ENCODE measurements around the gene NAA60.

Gene NAA60

DNA sequence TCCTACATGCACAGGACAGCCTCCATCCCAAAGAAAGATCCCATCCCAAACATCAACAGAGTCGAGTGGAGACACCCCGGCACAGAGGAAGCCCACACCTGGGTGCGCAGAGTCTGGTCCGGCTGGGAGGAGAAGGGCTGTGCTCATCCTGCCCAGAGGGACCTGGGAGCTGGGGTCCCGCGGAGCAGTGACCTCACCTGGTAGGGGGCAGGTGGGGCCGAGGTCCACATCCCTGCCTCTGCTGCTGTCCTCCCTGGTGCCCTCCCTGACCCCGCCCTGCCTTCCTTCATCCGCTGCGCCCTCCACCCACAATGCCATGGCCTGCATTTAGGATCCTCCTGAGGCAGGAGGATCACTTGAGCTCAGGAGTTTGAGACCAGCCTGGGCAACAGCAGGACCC, 48.9 kb downstream of the NAA60 start:
- TF ChIP-seq POLR2AphosphoS5 (IDR thresholded peaks at IDR 0.05; ENCODE audit: low read depth, low read length), result no peak

DNA sequence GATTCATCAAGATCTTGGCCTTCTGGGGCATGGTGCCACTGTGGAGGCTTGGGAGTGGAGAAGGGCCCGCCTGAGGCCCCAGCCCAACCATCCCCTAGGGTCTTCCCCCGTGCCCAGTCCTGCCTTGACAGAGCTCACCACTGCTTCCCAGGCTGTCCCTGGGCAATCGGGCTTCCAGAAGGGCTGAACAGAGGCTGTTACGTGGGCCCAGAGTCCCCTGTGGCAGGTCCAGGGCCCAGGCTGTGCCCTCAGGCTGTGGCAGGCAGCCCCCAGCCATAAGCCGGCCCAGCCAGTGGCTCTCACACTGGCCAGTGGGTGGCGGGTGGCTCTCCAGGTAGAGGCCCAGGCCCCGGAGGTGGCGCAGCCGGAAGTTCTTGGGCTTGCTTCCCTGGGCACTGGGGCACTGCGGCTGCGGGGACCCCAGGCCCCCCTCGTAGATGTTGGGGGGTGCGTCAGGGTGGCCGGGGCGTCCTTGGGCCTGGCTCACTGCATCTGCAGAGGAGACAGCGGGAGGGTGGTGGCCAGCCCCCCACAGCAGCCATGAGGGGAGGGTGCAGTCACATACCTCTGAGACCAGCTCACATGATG, 51.0 kb downstream of the NAA60 start:
- TF ChIP-seq, protein P1, sequence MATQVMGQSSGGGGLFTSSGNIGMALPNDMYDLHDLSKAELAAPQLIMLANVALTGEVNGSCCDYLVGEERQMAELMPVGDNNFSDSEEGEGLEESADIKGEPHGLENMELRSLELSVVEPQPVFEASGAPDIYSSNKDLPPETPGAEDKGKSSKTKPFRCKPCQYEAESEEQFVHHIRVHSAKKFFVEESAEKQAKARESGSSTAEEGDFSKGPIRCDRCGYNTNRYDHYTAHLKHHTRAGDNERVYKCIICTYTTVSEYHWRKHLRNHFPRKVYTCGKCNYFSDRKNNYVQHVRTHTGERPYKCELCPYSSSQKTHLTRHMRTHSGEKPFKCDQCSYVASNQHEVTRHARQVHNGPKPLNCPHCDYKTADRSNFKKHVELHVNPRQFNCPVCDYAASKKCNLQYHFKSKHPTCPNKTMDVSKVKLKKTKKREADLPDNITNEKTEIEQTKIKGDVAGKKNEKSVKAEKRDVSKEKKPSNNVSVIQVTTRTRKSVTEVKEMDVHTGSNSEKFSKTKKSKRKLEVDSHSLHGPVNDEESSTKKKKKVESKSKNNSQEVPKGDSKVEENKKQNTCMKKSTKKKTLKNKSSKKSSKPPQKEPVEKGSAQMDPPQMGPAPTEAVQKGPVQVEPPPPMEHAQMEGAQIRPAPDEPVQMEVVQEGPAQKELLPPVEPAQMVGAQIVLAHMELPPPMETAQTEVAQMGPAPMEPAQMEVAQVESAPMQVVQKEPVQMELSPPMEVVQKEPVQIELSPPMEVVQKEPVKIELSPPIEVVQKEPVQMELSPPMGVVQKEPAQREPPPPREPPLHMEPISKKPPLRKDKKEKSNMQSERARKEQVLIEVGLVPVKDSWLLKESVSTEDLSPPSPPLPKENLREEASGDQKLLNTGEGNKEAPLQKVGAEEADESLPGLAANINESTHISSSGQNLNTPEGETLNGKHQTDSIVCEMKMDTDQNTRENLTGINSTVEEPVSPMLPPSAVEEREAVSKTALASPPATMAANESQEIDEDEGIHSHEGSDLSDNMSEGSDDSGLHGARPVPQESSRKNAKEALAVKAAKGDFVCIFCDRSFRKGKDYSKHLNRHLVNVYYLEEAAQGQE (IDR thresholded peaks at IDR 0.05; ENCODE audit: insufficient read depth in 1 of 2, low read depth in 2 of 2, low read length in 2 of 2), result no peak
- no peak for TF ChIP-seq SIN3A (IDR thresholded peaks at IDR 0.05; ENCODE audit: borderline replicate concordance, insufficient read depth, low read length)
- TF ChIP-seq POLR2AphosphoS5 (IDR thresholded peaks at IDR 0.05; ENCODE audit: low read depth, low read length), result no peak
- TF ChIP-seq FOXP2 (optimal IDR thresholded peaks at IDR 0.05; ENCODE audit: borderline replicate concordance, extremely low read depth, extremely low read length, insufficient read depth), result no peak
- no peak for TF ChIP-seq TAF1 (IDR thresholded peaks at IDR 0.05; ENCODE audit: borderline replicate concordance, insufficient read depth, low read length)

DNA sequence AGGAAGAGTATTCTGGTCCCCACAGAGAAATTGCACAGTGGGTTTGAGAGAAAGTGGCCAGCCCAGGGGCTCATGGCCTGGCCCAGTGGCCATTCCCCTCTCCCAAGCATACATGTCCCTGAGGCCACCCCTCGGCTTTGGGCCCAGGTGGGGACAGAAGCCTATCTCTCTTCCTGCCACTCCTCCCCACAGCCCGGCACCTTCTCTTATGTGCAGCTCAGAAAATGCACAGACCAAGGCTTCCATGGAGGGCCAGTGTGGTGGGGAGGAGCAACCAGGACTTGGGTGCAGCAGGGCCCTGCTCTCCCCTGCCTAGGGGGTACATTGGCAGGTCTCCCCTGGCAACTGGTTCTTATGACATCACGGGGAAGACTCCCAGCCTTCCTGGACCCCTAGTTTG, 51.7 kb downstream of the NAA60 start, which contains the start of gene C16orf90:
Gene C16orf90 (minus strand): TSS at position 314 of the 400 bp plus-strand sequence. CDS start 68 bp downstream, at position 246.
- TF ChIP-seq FOXP2 (optimal IDR thresholded peaks at IDR 0.05; ENCODE audit: borderline replicate concordance, extremely low read depth, extremely low read length, insufficient read depth) (no peak), TAF1 (IDR thresholded peaks at IDR 0.05; ENCODE audit: borderline replicate concordance, insufficient read depth, low read length) (no peak), POLR2AphosphoS5 (IDR thresholded peaks at IDR 0.05; ENCODE audit: low read depth, low read length) (no peak), SIN3A (IDR thresholded peaks at IDR 0.05; ENCODE audit: borderline replicate concordance, insufficient read depth, low read length) (no peak)
- TF ChIP-seq, protein P1 (IDR thresholded peaks at IDR 0.05; ENCODE audit: insufficient read depth in 1 of 2, low read depth in 2 of 2, low read length in 2 of 2), result no peak

DNA sequence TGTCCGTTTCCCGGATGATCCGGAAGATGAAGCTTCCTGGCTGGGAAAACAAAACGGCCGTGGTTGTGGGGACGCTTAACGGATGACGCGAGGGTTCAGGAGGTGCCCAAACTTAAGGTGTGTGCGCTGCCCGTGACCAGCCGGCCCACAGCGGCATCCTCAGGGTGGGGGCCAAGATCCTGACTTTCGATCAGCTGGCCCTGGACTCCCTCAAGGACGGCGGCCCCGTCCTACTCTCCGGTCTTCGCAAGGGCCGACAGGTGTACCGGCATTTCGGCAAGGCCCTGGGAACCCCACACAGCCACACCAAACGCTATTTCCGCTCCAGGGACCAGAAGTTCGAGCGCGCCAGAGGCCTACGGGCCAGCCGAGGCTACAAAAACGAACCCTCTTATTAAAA, 52.9 kb downstream of the NAA60 start:
- TF ChIP-seq FOXP2 (optimal IDR thresholded peaks at IDR 0.05; ENCODE audit: borderline replicate concordance, extremely low read depth, extremely low read length, insufficient read depth) (no peak), TAF1 (IDR thresholded peaks at IDR 0.05; ENCODE audit: borderline replicate concordance, insufficient read depth, low read length) (no peak), POLR2AphosphoS5 (IDR thresholded peaks at IDR 0.05; ENCODE audit: low read depth, low read length) (no peak), SIN3A (IDR thresholded peaks at IDR 0.05; ENCODE audit: borderline replicate concordance, insufficient read depth, low read length) (no peak)
- TF ChIP-seq, protein P1 (IDR thresholded peaks at IDR 0.05; ENCODE audit: insufficient read depth in 1 of 2, low read depth in 2 of 2, low read length in 2 of 2), result no peak

DNA sequence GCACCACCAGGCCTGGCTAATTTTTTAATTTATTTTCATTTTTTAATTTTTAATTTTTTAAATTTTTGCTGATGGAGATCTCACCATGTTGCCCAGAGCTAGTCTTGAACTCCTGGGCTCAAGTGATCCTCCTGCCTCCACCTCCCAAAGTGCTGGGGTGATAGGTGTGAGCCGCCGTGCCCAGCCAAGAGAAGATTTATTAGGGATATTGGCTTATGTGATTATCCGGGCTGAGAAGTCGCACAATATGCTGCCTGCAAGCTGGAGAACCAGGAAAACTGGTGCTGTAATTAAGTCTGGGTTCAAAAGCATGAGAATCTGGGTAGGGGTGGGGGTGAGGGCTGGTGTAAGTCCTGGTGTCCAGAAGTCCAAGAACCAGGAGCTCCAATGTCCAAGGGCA, 54.3 kb downstream of the NAA60 start:
- TF ChIP-seq, protein P1 (IDR thresholded peaks at IDR 0.05; ENCODE audit: insufficient read depth in 1 of 2, low read depth in 2 of 2, low read length in 2 of 2), result no peak
- TF ChIP-seq SIN3A (IDR thresholded peaks at IDR 0.05; ENCODE audit: borderline replicate concordance, insufficient read depth, low read length) (no peak), FOXP2 (optimal IDR thresholded peaks at IDR 0.05; ENCODE audit: borderline replicate concordance, extremely low read depth, extremely low read length, insufficient read depth) (no peak), TAF1 (IDR thresholded peaks at IDR 0.05; ENCODE audit: borderline replicate concordance, insufficient read depth, low read length) (no peak), POLR2AphosphoS5 (IDR thresholded peaks at IDR 0.05; ENCODE audit: low read depth, low read length) (no peak)

Data from PFSK-1 (cell line).